ENCODE results near the gene KDM4D.
"Not testable (repeated sequence)": the region's sequence is repeated elsewhere in the genome, so short reads cannot be mapped to it uniquely, and the experiment has no call there.

Gene KDM4D

DNA sequence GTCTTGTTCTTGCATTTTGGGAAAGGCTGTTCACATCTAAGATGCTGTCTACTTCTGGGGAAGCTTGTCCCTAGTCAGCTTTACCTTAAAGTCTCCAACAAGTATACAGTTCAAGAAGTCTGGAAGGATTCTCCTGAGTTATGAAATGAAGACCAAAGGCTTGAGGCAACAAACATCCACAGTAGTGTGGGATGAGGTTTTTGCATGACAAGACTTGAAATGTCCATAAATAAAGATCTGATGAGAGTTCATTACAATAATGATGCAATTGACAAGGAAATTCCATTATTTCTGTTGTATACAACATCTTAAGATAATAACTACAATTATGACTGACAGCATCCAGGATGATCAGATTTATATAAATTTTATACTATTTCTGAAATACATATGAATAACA is 30.2 kb downstream of the KDM4D start:
- no peaks in the 10 kb centered on the region for H3K9me3 ChIP-seq (ENCODE audit: low read length)
- no peaks in the 10 kb centered on the region for H3K4me1 ChIP-seq (ENCODE audit: insufficient read depth, low read length)
- no peaks in the 10 kb centered on the region for H3K27me3 ChIP-seq (ENCODE audit: control insufficient read depth in 1 of 2, insufficient read depth in 2 of 2, low read length in 2 of 2)
- H3K36me3 ChIP-seq (ENCODE audit: insufficient read depth, low read length) = no peaks in the 10 kb centered on the region
- no peak overlapping the region for H3K4me3 ChIP-seq (ENCODE audit: low read depth in 1 of 2, low read length in 2 of 2)
- no peak overlapping the region for H3K9ac ChIP-seq (ENCODE audit: low read length)
- no peak overlapping the region for H3K27ac ChIP-seq (ENCODE audit: low read depth, low read length)

DNA sequence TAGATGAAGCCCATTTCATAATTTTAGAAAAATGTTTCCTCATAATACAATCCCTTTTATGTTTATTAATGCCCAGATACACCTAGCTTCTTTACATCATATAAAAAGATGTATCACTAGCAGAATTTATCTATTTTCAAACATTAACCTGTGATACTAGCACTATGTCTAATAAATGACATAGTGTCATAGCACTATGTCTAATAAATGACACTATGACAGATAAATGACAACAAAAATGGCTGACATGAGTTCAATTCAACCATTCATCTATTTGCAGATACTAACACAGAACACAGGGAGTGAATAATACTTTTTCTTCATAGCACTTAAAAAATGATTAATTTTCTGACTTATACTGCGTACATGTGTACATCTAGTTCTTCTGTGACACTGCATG is 32.1 kb downstream of the KDM4D start:
- Histone ChIP-seq H3K4me1 (ENCODE audit: insufficient read depth, low read length) (no peaks in the 10 kb centered on the region), H3K9ac (ENCODE audit: low read length) (no peak overlapping the region), H3K27ac (ENCODE audit: low read depth, low read length) (no peak overlapping the region), H3K4me3 (ENCODE audit: low read depth in 1 of 2, low read length in 2 of 2) (no peak overlapping the region), H3K36me3 (ENCODE audit: insufficient read depth, low read length) (no peaks in the 10 kb centered on the region), H3K27me3 (ENCODE audit: control insufficient read depth in 1 of 2, insufficient read depth in 2 of 2, low read length in 2 of 2) (no peaks in the 10 kb centered on the region), H3K9me3 (ENCODE audit: low read length) (no peaks in the 10 kb centered on the region)

DNA sequence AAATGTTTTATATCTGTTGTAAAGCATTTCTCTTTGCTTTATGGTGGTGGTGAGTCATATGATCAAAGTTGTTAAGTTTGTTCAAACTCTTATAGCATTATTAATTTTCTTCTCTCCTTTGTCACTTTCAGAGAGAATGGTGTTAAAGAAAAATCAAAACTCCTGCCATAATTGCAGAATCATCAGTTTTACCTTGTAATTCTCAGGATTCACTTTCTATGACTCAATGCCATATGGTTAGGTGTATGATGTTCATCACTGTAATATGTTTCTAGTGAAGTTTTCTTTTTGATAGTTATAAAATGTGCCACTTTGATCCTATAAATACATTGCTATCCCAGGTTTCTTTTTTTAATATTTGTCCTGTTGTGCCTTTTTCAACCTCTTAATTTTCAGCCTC is 37.9 kb downstream of the KDM4D start:
- no peaks in the 10 kb centered on the region for H3K9me3 ChIP-seq (ENCODE audit: low read length)
- H3K27me3 ChIP-seq (ENCODE audit: control insufficient read depth in 1 of 2, insufficient read depth in 2 of 2, low read length in 2 of 2) = no peaks in the 10 kb centered on the region
- no peak overlapping the region for H3K27ac ChIP-seq (ENCODE audit: low read depth, low read length)
- H3K4me3 ChIP-seq (ENCODE audit: low read depth in 1 of 2, low read length in 2 of 2) = no peak overlapping the region
- no peaks in the 10 kb centered on the region for H3K4me1 ChIP-seq (ENCODE audit: insufficient read depth, low read length)
- no peak overlapping the region for H3K9ac ChIP-seq (ENCODE audit: low read length)
- H3K36me3 ChIP-seq (ENCODE audit: insufficient read depth, low read length) = no peaks in the 10 kb centered on the region

DNA sequence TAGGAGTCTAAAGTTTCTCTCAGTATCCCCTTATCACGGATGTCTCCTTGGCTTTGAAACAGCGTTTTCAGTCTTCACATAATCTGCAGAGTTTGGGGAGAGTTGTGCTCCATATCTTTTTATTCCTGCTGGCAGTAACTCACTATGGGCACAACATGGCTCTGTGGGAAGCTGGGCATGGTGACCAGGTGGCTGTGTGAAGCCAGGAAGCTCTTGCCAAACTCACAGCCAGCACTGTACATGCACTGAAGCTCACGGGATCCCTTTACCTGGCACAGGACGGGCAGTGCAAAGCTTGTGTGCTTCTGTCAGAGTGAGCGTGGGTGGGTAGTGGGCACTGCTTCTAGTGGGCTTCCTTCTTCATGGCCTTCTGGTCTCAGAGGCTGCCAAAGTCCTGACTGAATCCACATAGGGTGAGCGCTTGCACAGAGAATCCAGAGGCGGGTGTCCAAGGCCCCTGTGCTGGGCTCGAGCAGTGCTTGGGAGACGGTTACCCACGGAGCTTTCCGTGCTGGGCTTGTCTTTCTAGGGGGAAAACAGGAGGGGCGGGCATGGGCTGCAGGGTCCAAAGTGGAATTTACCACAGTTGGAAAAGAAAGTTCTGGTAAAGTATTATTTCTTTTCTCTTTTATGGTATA is 40.8 kb downstream of the KDM4D start:
- Histone ChIP-seq H3K9me3 (ENCODE audit: low read length) (no peaks in the 10 kb centered on the region), H3K27ac (ENCODE audit: low read depth, low read length) (no peak overlapping the region), H3K36me3 (ENCODE audit: insufficient read depth, low read length) (no peaks in the 10 kb centered on the region), H3K4me3 (ENCODE audit: low read depth in 1 of 2, low read length in 2 of 2) (no peak overlapping the region), H3K4me1 (ENCODE audit: insufficient read depth, low read length) (no peaks in the 10 kb centered on the region), H3K27me3 (ENCODE audit: control insufficient read depth in 1 of 2, insufficient read depth in 2 of 2, low read length in 2 of 2) (no peaks in the 10 kb centered on the region), H3K9ac (ENCODE audit: low read length) (no peak overlapping the region)

DNA sequence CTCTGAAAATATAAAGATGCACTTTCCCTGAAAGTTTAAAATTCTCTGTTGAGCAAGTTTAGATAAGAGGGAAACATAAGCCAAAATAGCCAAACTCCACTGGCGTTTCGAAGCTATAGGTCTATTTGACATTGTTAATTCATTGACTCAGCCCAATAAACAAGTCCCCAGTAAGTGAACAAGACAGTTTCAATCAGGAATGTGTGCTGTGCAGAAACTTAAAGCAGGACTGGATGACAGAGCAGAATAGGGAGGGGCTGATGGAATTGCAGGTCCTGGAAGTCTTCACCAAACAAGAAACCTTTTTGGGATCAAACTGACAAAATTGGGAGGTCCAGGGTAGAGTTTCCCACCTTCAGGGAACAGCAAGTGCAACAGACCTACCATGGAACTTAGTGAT is 42.6 kb downstream of the KDM4D start:
- Histone ChIP-seq H3K4me1 (ENCODE audit: insufficient read depth, low read length) (no peaks in the 10 kb centered on the region), H3K9ac (ENCODE audit: low read length) (no peak overlapping the region), H3K36me3 (ENCODE audit: insufficient read depth, low read length) (no peaks in the 10 kb centered on the region), H3K4me3 (ENCODE audit: low read depth in 1 of 2, low read length in 2 of 2) (no peak overlapping the region), H3K9me3 (ENCODE audit: low read length) (no peaks in the 10 kb centered on the region), H3K27me3 (ENCODE audit: control insufficient read depth in 1 of 2, insufficient read depth in 2 of 2, low read length in 2 of 2) (no peaks in the 10 kb centered on the region), H3K27ac (ENCODE audit: low read depth, low read length) (no peak overlapping the region)

DNA sequence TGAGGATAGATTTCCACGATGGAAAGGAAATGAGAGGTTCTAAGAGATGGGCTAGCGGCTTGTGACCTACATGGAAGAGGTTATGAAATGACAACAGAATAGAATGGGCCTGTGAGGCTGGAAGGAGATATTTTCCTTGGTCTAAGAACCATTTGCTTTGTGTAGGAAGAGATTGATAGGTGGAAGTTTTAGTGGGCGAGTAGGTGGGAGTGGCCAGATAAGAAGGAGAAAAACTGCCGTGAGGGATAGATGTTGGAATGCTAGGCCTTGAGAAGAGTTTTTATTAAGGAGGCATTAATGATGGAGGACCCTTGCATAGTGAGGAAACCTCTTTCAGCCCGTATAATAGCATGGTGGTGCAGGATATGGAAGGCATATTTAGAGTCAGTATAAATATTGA is 48.0 kb downstream of the KDM4D start:
- H3K4me3 ChIP-seq (ENCODE audit: low read depth in 1 of 2, low read length in 2 of 2); H3K27me3 ChIP-seq (ENCODE audit: control insufficient read depth in 1 of 2, insufficient read depth in 2 of 2, low read length in 2 of 2); H3K27ac ChIP-seq (ENCODE audit: low read depth, low read length); H3K4me1 ChIP-seq (ENCODE audit: insufficient read depth, low read length); H3K9ac ChIP-seq (ENCODE audit: low read length); H3K9me3 ChIP-seq (ENCODE audit: low read length); H3K36me3 ChIP-seq (ENCODE audit: insufficient read depth, low read length): not testable (repeated sequence)

DNA sequence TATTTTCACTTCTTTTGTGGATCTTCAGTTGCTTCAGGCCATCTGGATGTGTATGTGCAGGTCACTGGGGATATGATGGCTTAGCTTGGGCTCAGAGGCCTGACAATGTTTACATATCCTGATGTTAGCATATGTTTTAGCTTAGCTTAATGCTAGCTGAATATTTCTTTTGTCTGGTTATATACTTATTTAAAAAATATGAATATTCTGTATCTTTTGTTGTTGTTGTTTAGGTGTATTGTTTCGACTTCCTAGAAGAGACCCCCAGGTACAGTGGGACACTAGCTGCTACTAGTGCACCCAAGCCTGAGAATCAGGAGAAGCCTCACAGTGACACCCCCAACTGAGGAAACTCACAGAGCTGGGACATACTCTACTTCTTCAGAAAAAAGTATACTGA is 51.4 kb downstream of the KDM4D start, which contains the start of gene KDM4E:
Gene KDM4E (plus strand): TSS at position 301 of the 400 bp plus-strand sequence. CDS start 300 bp downstream, outside the sequence.
- Histone ChIP-seq H3K4me3 (ENCODE audit: low read depth in 1 of 2, low read length in 2 of 2) (no peak within 1 kb of the TSS), H3K27me3 (ENCODE audit: control insufficient read depth in 1 of 2, insufficient read depth in 2 of 2, low read length in 2 of 2) (no peaks in the 10 kb centered on the region), H3K9me3 (ENCODE audit: low read length) (no peaks in the 10 kb centered on the region), H3K27ac (ENCODE audit: low read depth, low read length) (no peak within 1 kb of the TSS), H3K9ac (ENCODE audit: low read length) (no peak within 1 kb of the TSS), H3K4me1 (ENCODE audit: insufficient read depth, low read length) (no peaks in the 10 kb centered on the region), H3K36me3 (ENCODE audit: insufficient read depth, low read length) (no peaks in the 10 kb centered on the region)

DNA sequence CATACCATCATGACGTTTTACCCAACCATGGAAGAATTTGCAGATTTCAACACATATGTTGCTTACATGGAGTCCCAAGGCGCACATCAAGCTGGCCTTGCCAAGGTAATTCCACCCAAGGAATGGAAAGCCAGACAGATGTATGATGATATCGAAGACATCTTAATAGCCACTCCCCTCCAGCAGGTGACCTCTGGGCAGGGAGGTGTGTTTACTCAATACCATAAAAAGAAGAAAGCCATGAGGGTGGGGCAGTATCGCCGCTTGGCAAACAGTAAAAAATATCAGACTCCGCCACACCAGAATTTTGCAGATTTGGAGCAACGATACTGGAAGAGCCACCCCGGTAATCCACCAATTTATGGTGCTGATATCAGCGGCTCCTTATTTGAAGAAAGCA is 52.1 kb downstream of the KDM4D start:
- H3K27me3 ChIP-seq (ENCODE audit: control insufficient read depth in 1 of 2, insufficient read depth in 2 of 2, low read length in 2 of 2); H3K27ac ChIP-seq (ENCODE audit: low read depth, low read length); H3K4me3 ChIP-seq (ENCODE audit: low read depth in 1 of 2, low read length in 2 of 2); H3K4me1 ChIP-seq (ENCODE audit: insufficient read depth, low read length); H3K9ac ChIP-seq (ENCODE audit: low read length); H3K36me3 ChIP-seq (ENCODE audit: insufficient read depth, low read length); H3K9me3 ChIP-seq (ENCODE audit: low read length): not testable (repeated sequence)

DNA sequence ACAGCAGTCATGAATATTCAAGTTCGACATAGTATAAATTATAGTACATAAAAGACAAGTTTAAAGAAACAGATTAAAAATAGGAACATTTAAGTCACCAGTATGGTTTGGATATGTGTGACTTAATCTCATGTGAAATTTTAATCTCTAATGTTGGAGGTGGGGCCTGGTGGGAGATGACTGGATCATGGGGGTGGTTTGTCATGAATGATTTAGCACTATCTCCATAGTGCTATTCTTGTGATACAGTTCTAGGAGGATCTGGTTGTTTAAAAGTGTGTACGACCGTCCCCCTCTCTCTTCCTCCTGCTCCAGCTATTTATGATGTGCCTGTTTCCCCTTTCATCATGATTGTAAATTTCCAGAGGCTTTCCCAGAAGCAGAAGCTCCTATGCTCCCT is 54.8 kb downstream of the KDM4D start:
- no peak overlapping the region for H3K9ac ChIP-seq (ENCODE audit: low read length)
- no peaks in the 10 kb centered on the region for H3K4me1 ChIP-seq (ENCODE audit: insufficient read depth, low read length)

DNA sequence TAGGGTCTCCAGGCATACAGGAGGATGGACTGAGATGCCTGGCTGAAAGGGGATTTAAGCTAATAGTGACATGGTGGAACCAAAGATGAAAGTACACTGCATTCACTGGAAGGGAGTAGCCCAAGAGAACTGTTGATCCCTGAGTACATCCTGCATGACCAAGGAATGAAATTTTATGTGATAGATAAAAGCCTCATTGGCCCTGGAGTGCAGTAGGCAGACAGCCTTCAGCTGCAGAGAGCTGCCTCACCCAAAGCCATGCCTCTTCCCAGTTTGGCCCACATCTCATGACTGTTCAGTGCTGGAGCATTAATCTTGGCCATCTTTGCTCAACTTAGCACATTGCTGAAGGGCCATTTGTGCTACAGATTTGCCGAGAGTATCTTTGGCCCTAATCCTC is 59.5 kb downstream of the KDM4D start:
- no peaks in the 10 kb centered on the region for H3K9me3 ChIP-seq (ENCODE audit: low read length)
- H3K4me1 ChIP-seq (ENCODE audit: insufficient read depth, low read length) = no peaks in the 10 kb centered on the region
- no peak overlapping the region for H3K27ac ChIP-seq (ENCODE audit: low read depth, low read length)
- H3K27me3 ChIP-seq (ENCODE audit: control insufficient read depth in 1 of 2, insufficient read depth in 2 of 2, low read length in 2 of 2) = peaks cover 0 to 11% of the 10 kb centered on the region in 2 donors
- no peak overlapping the region for H3K9ac ChIP-seq (ENCODE audit: low read length)
- H3K36me3 ChIP-seq (ENCODE audit: insufficient read depth, low read length) = no peaks in the 10 kb centered on the region
- H3K4me3 ChIP-seq (ENCODE audit: low read depth in 1 of 2, low read length in 2 of 2) = no peak overlapping the region

More for the DNA sequence above, 54.8 kb downstream of the KDM4D start:
- Histone ChIP-seq H3K36me3 (ENCODE audit: insufficient read depth, low read length) (no peaks in the 10 kb centered on the region), H3K27me3 (ENCODE audit: control insufficient read depth in 1 of 2, insufficient read depth in 2 of 2, low read length in 2 of 2) (no peaks in the 10 kb centered on the region), H3K27ac (ENCODE audit: low read depth, low read length) (no peak overlapping the region), H3K4me3 (ENCODE audit: low read depth in 1 of 2, low read length in 2 of 2) (no peak overlapping the region), H3K9me3 (ENCODE audit: low read length) (no peaks in the 10 kb centered on the region)

DNA sequence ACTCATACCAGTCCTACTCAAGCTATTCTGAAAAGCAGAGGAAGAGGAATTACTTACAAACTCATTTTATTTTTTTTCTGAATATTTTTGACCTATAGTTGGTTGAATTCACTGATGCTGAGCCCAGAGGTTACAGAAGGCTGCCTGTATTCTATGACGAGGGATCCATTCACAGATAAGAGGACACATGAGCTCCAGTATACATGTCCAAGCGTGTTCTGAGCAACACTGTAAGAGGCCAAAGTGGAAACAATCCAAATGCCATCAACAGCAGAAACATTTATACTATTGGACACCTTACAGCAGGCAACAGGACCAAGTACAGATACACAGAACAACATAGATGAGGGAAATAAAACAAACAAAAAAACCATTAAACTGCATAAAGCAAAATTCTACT is 61.8 kb downstream of the KDM4D start:
- Histone ChIP-seq H3K36me3 (ENCODE audit: insufficient read depth, low read length) (no peaks in the 10 kb centered on the region), H3K9ac (ENCODE audit: low read length) (no peak overlapping the region), H3K4me1 (ENCODE audit: insufficient read depth, low read length) (no peaks in the 10 kb centered on the region), H3K27me3 (ENCODE audit: control insufficient read depth in 1 of 2, insufficient read depth in 2 of 2, low read length in 2 of 2) (peaks cover 0 to 11% of the 10 kb centered on the region in 2 donors), H3K27ac (ENCODE audit: low read depth, low read length) (no peak overlapping the region), H3K4me3 (ENCODE audit: low read depth in 1 of 2, low read length in 2 of 2) (no peak overlapping the region), H3K9me3 (ENCODE audit: low read length) (no peaks in the 10 kb centered on the region)

DNA sequence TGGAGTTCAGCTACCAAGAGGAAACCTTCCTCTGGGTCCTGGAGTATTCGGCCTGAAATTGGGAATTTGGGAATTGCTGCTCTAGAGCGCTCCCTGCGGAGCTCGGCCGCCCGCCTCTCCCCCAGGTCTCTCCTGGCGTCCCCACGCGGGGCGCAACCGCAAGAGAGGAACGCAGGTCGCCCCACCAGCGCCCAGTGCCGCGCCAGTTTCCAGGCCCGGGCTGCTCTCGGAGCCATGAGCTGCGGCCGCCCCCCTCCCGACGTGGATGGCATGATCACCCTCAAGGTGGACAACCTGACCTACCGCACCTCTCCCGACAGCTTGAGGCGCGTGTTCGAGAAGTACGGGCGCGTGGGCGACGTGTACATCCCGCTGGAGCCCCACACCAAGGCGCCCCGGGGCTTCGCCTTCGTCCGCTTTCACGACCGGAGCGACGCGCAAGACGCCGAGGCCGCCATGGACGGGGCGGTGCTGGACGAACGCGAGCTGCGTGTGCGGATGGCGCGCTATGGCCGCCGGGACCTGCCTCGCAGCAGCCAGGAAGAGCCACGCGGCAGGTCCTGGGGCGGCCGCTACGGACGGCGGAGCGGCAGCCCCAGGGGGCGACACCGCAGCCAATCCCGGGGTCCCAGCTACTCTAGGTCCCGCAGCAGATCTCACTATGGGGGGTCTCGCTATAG is 64.0 kb downstream of the KDM4D start:
- not testable (repeated sequence) for H3K9me3 ChIP-seq (ENCODE audit: low read length); H3K4me1 ChIP-seq (ENCODE audit: insufficient read depth, low read length); H3K9ac ChIP-seq (ENCODE audit: low read length); H3K27ac ChIP-seq (ENCODE audit: low read depth, low read length); H3K4me3 ChIP-seq (ENCODE audit: low read depth in 1 of 2, low read length in 2 of 2); H3K36me3 ChIP-seq (ENCODE audit: insufficient read depth, low read length)
- H3K27me3 ChIP-seq (ENCODE audit: control insufficient read depth in 1 of 2, insufficient read depth in 2 of 2, low read length in 2 of 2) = peaks cover 0 to 11% of the 10 kb centered on the region in 2 donors
